H1 (cell line): ENCODE results near the gene EPB41L2. TPM values are rescaled to one million over a fixed set of nuclear protein-coding genes. Genes with fewer than 3 reads are reported as not detected.

ENCODE experiments used
- CBX8 ChIP-seq: fragments of 300-800, 300-1000 bp; sonication (generic); IDR thresholded peaks from 2 replicates; pipeline ENCODE4 v1.7.1; 2016; ENCODE audit warnings: low read depth, low read length, borderline replicate concordance
- KDM5A ChIP-seq: fragments of 200-600 bp; IDR thresholded peaks from 2 replicates; pipeline ENCODE4 v1.7.1; 2012; ENCODE audit warnings: mild to moderate bottlenecking, low read length, inconsistent platforms, mixed read lengths
- SAP30 ChIP-seq: fragments of 300-600 bp; sonication (generic); IDR thresholded peaks from 2 replicates; pipeline ENCODE4 v1.7.1; 2012; ENCODE audit warnings: low read length, moderate library complexity, mild to moderate bottlenecking, inconsistent platforms; ENCODE audit not compliant: insufficient read depth, insufficient replicate concordance
- polyA plus RNA-seq, 7 experiments: library from polyadenylated mRNA; depleted of rRNA in 3 of 7; stranded (reverse) in 5 of 7; unstranded in 2 of 7; fragments of >200 nt in 5 of 7; fragments of 200-250 nt in 2 of 7; gene quantifications; 1 replicate in 5 of 7; 2 replicates in 1 of 7; 4 replicates in 1 of 7; pipeline versions ENCODE4 v1.2.1 to v1.2.3, GENCODE V29; 2011 to 2013; ENCODE audit warnings: missing spikeins in 2 of 7, mixed read lengths in 2 of 7
- total RNA-seq: library from RNA; stranded (reverse); fragmentation: NEBNext Ultra II Directional; extraction: Animal tissue kit (Norgen Biotek cat#: 25700); gene quantifications from 2 replicates; pipeline ENCODE4 v1.2.1, GENCODE V29; 2021

The EPB41L2 gene
- total and polyA plus RNA-seq, 2 of the 8 experiments (the other 6 are each of a cell fraction or from before 2014, with no cell fraction given), result 22.5 to 123 TPM

GRCh38 chr6:130841128-130841728, 221.8 kb downstream of the EPB41L2 start (continued):
- no peak for TF ChIP-seq SAP30
- no peak for TF ChIP-seq KDM5A
- TF ChIP-seq CBX8, result no peak
